HG02938 (cell line): ENCODE results near the gene R3HDM2.
"Not testable (repeated sequence)": the region's sequence is repeated elsewhere in the genome, so short reads cannot be mapped to it uniquely, and the experiment has no call there.

Source experiments
- ATAC-seq: cut with Tn5 transposase; IDR thresholded peaks from one replicate; pipeline ENCODE4 v1.9.1; 2021; ENCODE audit warnings: mild to moderate bottlenecking, moderate library complexity; ENCODE audit not compliant: unreplicated experiment

R3HDM2 gene

GRCh38 chr12:57336299-57336698, 94.5 kb downstream of the R3HDM2 start:
- not testable (repeated sequence) for ATAC-seq

- no peak for ATAC-seq
Observed at GRCh38 chr12:57334219-57334618, 96.6 kb downstream of the R3HDM2 start.

GRCh38 chr12:57332646-57333312, 98.1 kb downstream of the R3HDM2 start:
- ATAC-seq, result no peak

- no peak for ATAC-seq
Observed at GRCh38 chr12:57330992-57331391, 99.9 kb downstream of the R3HDM2 start.

DNA sequence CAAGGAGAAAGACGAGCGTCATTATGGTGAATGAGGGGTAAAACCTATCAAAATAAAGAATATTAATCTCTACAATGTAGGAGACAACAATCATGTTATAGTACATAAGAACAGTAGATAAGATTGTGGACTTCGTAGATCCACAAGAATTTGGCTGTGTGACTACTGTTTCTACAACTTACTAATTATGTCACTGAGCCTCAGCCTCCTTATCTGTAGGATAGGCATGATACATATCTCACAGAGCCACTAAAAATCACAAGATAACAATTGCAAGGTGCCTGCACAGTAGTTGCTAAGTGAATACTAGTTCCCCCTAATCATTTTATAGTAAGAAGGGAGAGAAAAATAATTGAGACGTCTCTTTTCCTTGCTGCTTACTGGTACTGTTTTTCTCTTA, 101.6 kb downstream of the R3HDM2 start:
- no peak for ATAC-seq

DNA sequence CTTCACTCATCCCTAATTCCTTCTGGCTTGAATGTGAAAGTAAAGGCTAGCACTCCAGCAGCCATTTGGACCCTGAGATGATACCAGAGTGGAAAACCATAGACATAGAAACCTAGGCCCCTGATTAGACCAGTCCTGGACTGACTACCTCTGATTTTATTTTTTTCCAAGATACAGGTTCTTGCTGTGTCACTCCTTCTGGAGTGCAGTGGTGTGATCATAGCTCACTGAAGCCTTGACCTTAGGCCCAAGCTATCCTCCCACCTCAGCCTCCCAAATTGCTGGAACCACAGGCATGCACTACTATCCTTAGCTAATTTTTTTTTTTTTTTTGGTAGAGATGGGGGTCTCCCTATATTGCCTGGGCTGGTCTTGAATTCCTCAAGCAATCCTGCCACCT, 105.4 kb downstream of the R3HDM2 start:
- no peak for ATAC-seq

- ATAC-seq, result no peak
Observed at GRCh38 chr12:57323416-57323815, 107.4 kb downstream of the R3HDM2 start.

DNA sequence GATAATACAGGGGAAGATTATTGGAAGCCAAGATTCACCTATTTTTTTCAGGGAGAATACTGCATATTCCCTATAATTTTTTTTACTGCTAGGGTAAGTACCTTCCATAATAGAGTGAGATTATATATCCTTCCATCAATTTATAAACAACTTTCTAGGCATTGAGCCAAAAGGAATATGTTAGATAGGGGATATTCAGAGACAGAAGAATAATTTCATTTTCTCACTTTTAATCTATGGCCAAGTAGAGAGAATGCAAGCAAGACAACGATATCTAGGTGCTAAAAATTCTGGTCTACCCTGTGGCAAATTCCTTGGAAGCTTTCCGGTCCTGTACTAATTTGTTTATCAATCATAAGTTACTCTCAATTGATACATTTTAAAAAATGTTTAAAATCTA, 110.2 kb downstream of the R3HDM2 start:
- no peak for ATAC-seq

DNA sequence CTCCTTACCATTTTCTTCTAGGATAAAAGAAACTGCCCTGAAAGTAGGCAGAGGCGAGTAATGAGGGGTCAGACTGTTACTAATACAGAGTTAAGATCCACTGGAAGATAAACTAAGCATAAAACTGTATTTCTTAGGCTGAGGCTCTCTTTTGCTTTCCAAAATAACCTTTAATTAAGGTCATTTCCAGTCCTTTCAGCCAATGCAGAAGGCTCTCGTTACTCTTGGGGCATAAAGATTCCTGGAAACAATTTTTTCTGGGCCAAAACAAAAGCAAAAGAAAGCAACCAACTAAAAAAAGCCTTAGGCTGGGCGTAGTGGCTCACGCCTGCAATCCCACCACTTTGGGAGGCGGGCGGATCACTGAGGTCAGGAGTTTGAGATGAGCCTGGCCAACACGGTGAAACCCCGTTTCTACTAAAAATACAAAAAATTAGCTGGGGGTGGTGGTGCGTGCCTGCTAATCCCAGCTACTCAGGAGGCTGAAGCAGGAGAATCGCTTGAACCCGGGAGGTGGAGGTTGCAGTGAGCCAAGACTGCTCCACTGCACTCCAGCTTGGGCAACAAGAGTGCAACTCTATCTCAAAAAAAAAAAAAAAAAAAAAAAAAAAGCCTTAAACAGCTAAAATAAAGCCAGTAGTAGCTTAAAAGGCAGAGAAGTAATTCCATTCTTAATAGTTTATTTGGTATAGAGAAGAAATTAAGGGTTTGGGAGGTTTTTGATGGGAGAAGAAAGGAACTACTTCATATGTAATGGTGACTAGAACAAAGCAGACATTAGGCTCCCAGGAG, 111.0 kb downstream of the R3HDM2 start:
- no peak for ATAC-seq

- ATAC-seq, result no peak
Observed at GRCh38 chr12:57315681-57316080, 115.2 kb downstream of the R3HDM2 start.

DNA sequence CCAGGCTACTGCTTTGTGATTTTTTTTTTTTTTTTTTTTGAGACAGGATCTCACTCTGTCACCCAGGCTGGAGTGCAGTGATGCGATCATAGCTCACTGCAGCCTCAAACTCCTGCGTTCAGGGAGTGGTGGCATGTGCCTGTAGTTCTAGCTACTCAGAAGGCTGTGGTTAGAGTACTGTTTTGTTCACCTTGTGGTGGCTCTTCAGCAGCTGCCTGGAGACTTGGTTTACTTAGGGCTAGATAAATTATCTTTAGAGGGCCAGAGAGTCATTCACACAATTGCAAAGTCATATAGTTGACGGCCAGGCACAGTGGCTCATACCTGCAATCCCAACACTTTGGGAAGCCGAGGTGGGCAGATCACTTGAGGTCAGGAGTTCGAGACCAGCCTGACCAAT, 118.6 kb downstream of the R3HDM2 start:
- ATAC-seq, result not testable (repeated sequence)

GRCh38 chr12:57309420-57309819, 121.4 kb downstream of the R3HDM2 start:
- ATAC-seq, result no peak

GRCh38 chr12:57300961-57301584, 129.8 kb downstream of the R3HDM2 start:
- no peak for ATAC-seq

DNA sequence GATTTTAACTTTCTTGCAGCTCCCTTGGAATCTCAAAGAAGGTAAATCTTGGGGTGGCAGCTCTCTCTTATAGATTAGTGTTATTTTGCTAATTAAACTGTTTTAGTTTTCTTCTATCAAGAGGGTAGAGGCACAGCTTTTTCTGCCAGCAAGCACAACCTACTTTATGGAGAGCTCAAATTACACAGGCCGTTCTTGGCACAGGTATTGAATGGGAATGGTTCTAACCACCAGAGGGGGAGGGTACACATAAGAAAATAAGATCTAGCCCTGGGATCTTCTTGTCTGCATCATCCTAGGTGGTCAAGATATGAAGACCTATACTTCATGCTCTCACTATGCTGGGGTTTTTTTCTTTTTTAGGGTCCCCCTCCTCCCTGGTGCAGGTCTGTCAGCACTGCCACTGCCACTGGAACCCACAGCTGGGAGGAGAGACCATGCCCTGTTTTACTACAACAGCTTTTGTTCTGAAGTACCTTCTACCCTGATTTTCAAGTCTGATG, 131.3 kb downstream of the R3HDM2 start:
- no peak for ATAC-seq

DNA sequence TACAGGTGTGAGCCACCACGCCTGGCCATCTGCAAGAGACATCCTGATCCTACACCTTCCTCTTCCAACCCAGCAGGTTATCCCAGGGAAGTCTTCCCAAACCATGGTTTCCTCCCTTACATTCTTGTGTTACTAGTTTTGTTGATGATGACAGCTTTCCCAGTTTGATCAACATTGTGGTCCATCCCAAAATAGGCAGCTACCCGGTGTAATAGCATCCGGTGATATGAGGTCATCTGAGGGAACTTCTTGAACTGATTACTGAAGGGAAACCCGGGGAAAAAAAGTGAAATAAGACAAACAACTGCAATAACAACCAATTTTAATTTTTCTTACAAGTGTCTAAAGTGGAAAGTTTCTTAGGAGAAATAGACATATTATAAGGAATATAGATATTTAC, 134.6 kb downstream of the R3HDM2 start:
- no peak for ATAC-seq

DNA sequence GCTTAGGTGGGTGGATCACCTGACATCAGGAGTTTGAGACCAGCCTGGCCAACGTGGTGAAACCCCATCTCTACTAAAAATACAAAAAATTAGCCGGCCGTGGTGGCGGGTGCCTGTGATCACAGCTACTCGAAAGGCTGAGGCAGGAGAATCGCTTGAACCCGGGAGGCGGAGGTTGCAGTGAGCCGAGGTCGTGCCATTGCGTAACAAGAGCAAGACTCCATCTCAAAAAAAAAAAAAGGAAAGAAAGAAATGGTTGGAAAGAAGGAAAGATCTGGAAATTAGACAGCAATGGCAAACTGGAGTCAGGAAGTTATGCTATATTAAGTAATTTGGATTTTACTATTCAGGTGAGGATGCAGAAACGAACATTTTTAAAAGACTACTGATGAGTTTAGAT, 148.8 kb downstream of the R3HDM2 start:
- ATAC-seq, result not testable (repeated sequence)

DNA sequence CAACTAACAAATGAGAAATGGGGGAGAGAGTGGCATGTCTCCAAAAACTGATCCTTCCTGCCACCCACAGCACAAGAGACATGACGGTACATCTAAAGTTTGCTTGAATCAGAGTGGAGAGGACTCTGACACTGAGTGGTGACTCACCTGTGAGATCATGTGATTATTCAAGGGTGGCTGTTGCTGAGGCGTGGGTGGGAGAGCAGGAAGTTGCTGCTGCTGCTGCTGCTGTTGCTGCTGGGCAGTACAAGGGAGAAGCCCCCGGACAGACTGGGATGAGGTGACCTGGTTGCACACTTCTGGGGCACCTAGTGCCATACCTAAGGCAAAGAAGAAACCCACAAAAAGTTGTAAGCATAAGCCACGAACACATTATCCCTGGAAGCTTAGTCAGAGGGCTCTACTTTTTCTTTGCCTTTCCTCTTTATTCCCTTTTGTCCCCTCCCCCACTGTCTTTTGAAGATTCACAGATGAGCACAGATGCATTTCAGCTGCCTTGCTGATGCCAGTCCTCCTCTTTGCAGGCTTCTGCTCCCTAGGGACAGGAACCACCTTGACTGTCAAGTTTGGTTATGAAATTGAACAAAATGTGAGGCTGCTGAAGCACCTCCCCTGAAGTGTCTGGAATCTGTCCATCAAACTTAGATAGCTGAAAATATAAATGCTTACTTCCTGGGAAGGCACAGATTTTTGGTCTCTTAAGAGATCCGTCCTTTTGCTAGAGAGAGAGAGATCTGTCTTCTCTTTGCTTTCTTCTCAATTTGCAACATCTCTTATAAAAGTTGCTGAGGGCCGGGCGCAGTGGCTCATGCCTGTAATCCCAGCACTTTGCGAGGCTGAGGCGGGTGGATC, 150.4 kb downstream of the R3HDM2 start:
- peak; percentile 95 for ATAC-seq

GRCh38 chr12:57278465-57279381, 152.1 kb downstream of the R3HDM2 start:
- no peak for ATAC-seq

DNA sequence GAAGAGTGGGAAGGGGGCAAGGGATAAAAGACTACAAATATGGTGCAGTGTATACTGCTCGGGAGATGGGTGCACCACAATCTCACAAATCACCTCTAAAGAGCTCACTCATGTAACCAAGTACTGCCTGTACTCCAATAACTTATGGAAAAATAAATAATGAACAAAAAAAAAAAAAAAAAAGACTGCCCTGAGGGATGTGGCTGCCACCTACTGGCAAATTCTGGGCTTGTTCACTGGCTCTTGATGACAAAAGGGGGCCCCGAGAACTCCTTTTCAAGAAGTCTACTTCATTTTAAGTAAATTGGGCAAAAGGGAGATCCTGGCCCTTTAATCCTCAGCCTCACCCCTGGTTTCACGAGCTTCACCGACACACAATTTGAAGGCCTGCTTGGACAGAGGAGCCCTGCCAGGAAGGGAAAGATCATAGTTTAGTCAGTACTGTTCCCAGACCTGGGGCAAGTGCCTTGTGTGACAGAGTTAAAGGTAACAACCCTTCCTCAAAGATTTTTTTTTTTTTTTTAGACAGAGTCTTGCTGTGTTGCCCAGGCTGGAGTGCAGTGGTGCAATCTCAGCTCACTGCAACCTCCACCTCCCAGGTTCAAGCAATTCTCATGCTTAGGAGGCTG, 153.8 kb downstream of the R3HDM2 start:
- no peak for ATAC-seq
